Endothelial cell of umbilical vein (primary cell): Measurements from ENCODE around the gene CHST3. TPM values are rescaled to one million over a fixed set of nuclear protein-coding genes. Genes with fewer than 3 reads are reported as not detected.

Experiments used
- BruUV-seq: library from RNA; stranded (reverse); fragments of 400-500 nt; replicated peaks from 2 replicates; lab custom pipeline; 2021; lab: Mats Ljungman, UMichigan
- CTCF ChIA-PET: fragments of 300-600, 350-600 bp; sonication (Branson Sonifier 250); formaldehyde crosslinking; loops from one replicate; lab custom pipeline; 2021; ENCODE audit warnings: antibody characterized with exemption, inconsistent platforms; lab: Charles Lee
- POLR2A ChIA-PET: fragments of 300-600, 350-600 bp; sonication (Branson Sonifier 250); formaldehyde crosslinking; loops from one replicate; lab custom pipeline; 2021; ENCODE audit warnings: antibody characterized with exemption, inconsistent platforms; lab: Charles Lee
- DNase-seq: peaks from one replicate; pipeline ENCODE4 v3.0.0-alpha.2; 2011; ENCODE audit warnings: low read depth, low spot score
- FAIRE-seq: peaks from 2 replicates; lab custom pipeline; 2011; peaks lifted over from hg19 to GRCh38; lab: Jason Lieb, UNC
- H2AFZ ChIP-seq: 2 replicates; pipeline ENCODE4 v1.6.0; 2012; ENCODE audit warnings: low read depth, low read length, control low read depth, inconsistent platforms
- H3K27ac ChIP-seq: 2 replicates; pipeline ENCODE4 v1.5.1; 2011; ENCODE audit warnings: low read depth, mild to moderate bottlenecking, control low read depth, low read length, moderate library complexity; ENCODE audit not compliant: insufficient read depth
- H3K27me3 ChIP-seq, 2 experiments: 2 replicates each; pipeline versions ENCODE4 v1.6.0 to v1.6.1; 2011; ENCODE audit warnings: low read length in 2 of 2, mixed read lengths in 1 of 2; ENCODE audit not compliant: control insufficient read depth in 2 of 2, insufficient read depth in 2 of 2
- H3K36me3 ChIP-seq, 2 experiments: 2 replicates in 1 of 2; 3 replicates in 1 of 2; pipeline ENCODE4 v1.5.1; 2011; ENCODE audit warnings: low read length in 2 of 2, mild to moderate bottlenecking in 1 of 2, moderate library complexity in 1 of 2; ENCODE audit not compliant: control insufficient read depth in 2 of 2, insufficient read depth in 2 of 2; ENCODE audit errors: extremely low read depth in 1 of 2
- H3K4me1 ChIP-seq: 3 replicates; pipeline ENCODE4 v1.5.1; 2011; ENCODE audit warnings: mild to moderate bottlenecking, low read length; ENCODE audit not compliant: control insufficient read depth, insufficient read depth; ENCODE audit errors: extremely low read depth
- H3K4me2 ChIP-seq: 2 replicates; pipeline ENCODE4 v1.6.1; 2011; ENCODE audit warnings: low read length, control low read depth, mixed read lengths; ENCODE audit not compliant: insufficient read depth
- H3K4me3 ChIP-seq, 3 experiments: fragments of 200-600 bp in 1 of 3; sonication (generic), shearing (Covaris generic) in 1 of 3; replicated peaks in 1 of 3; 2 replicates each; pipeline ENCODE4 v1.5.1; 2011 to 2016; ENCODE audit warnings: control low read depth in 3 of 3, low read length in 3 of 3, mild to moderate bottlenecking in 2 of 3, inconsistent platforms in 1 of 3, low read depth in 1 of 3, moderate library complexity in 1 of 3; ENCODE audit not compliant: insufficient read depth in 1 of 3
- H3K79me2 ChIP-seq: 2 replicates; pipeline ENCODE4 v1.6.0; 2012; ENCODE audit warnings: low read length, inconsistent platforms; ENCODE audit not compliant: control insufficient read depth, insufficient read depth
- H3K9ac ChIP-seq: replicated peaks from 2 replicates; pipeline ENCODE3; 2011; ENCODE audit warnings: low read length, control low read depth; ENCODE audit not compliant: insufficient read depth; ENCODE audit errors: extremely low read depth
- H3K9me1 ChIP-seq: replicated peaks from 3 replicates; pipeline ENCODE4 v1.6.0; 2011; ENCODE audit warnings: mild to moderate bottlenecking, low read length; ENCODE audit not compliant: control insufficient read depth, insufficient read depth; ENCODE audit errors: extremely low read depth
- H3K9me3 ChIP-seq: replicated peaks from 2 replicates; pipeline ENCODE4 v1.5.1; 2012; ENCODE audit warnings: low read length, inconsistent platforms; ENCODE audit not compliant: control insufficient read depth, insufficient read depth
- H4K20me1 ChIP-seq: replicated peaks from 2 replicates; pipeline ENCODE3; 2011; ENCODE audit warnings: mild to moderate bottlenecking, low read length; ENCODE audit not compliant: control insufficient read depth, insufficient read depth; ENCODE audit errors: extremely low read depth
- CTCF ChIP-seq, 2 donors: IDR thresholded peaks; 1 replicate in 1 of 2; 2 replicates in 1 of 2; pipeline ENCODE4 v1.5.1; 2011; ENCODE audit warnings: low read length in 2 of 2, mild to moderate bottlenecking in 2 of 2, moderate library complexity in 2 of 2, control low read depth in 1 of 2, inconsistent platforms in 1 of 2, low read depth in 1 of 2; ENCODE audit not compliant: insufficient read depth in 1 of 2; ENCODE audit errors: extremely low read depth in 1 of 2
- EZH2 ChIP-seq: IDR thresholded peaks from 2 replicates; pipeline ENCODE4 v1.6.1; 2012; ENCODE audit warnings: borderline replicate concordance, low read depth, mild to moderate bottlenecking, moderate library complexity, low read length, inconsistent platforms; ENCODE audit not compliant: severe bottlenecking
- FOS ChIP-seq: IDR thresholded peaks from 2 replicates; pipeline ENCODE4 v1.6.1; 2011; ENCODE audit warnings: mild to moderate bottlenecking, low read length, moderate library complexity, borderline replicate concordance; ENCODE audit not compliant: insufficient read depth
- GATA2 ChIP-seq: IDR thresholded peaks from 2 replicates; pipeline ENCODE4 v1.7.0; 2011; ENCODE audit warnings: low read depth, mild to moderate bottlenecking, moderate library complexity, mixed read lengths, low read length; ENCODE audit not compliant: insufficient read length, insufficient read depth
- JUN ChIP-seq: IDR thresholded peaks from 2 replicates; pipeline ENCODE4 v1.6.1; 2011; ENCODE audit warnings: borderline replicate concordance, low read depth; ENCODE audit not compliant: insufficient read length, insufficient read depth
- MAX ChIP-seq: IDR thresholded peaks from 2 replicates; pipeline ENCODE4 v1.6.1; 2011; ENCODE audit not compliant: insufficient read depth, insufficient read length
- MYC ChIP-seq: IDR thresholded peaks from one replicate; pipeline ENCODE4 v1.6.1; 2011; ENCODE audit warnings: mild to moderate bottlenecking, low read depth, low read length
- POLR2A ChIP-seq: IDR thresholded peaks from 2 replicates; pipeline ENCODE4 v1.6.1; 2012; ENCODE audit warnings: low read depth, mild to moderate bottlenecking, control low read depth, low read length
- POLR2AphosphoS5 ChIP-seq: IDR thresholded peaks from 2 replicates; pipeline ENCODE4 v1.6.1; 2012; ENCODE audit warnings: low read depth, mild to moderate bottlenecking, control low read depth, low read length, moderate library complexity; ENCODE audit not compliant: insufficient read depth
- dilution Hi-C: fragments of 300-500 bp; cut with MboI; formaldehyde crosslinking; loops from one replicate; pipeline ENCODE4 v1.15.0; 2019; ENCODE audit warnings: low sequenced_read_pairs; ENCODE audit not compliant: extremely low pct_ligation_motif_present
- intact Hi-C: fragments of 100-400 bp; cut with micrococcal nuclease; formaldehyde crosslinking; loops from one replicate; pipeline ENCODE4 v1.10.0; 2022
- polyA plus RNA-seq, 4 experiments: library from polyadenylated mRNA; depleted of rRNA in 3 of 4; stranded (reverse) in 3 of 4; unstranded in 1 of 4; fragments of >200 nt; gene quantifications; 2 replicates each; pipeline versions ENCODE4 v1.2.1 to v1.2.3, GENCODE V29; 2011 to 2012; ENCODE audit warnings: missing spikeins in 1 of 4
- total RNA-seq: library from RNA; stranded (reverse); gene quantifications from 2 replicates; pipeline ENCODE4 v1.2.3, GENCODE V29; 2021

CHST3 gene
- total and polyA plus RNA-seq, 2 donors (not counting 3 experiments of a cell fraction or from before 2014, with no cell fraction given), result 5.5 to 11.5 TPM

GRCh38 chr10:71965623-71966022 is 1.4 kb downstream of the CHST3 start:
- no peaks in the 10 kb centered on the region for H3K27me3 ChIP-seq
- H3K9me3 ChIP-seq, result no peaks in the 10 kb centered on the region
- H2AFZ ChIP-seq, result peak overlapping the region; percentile 2
- H4K20me1 ChIP-seq, result no peaks in the 10 kb centered on the region
- peak overlapping the region; percentile 76 for H3K4me2 ChIP-seq
- no peaks in the 10 kb centered on the region for H3K9me1 ChIP-seq
- intact Hi-C loops (no loop called here), dilution Hi-C loops (no loop called here)
- peak overlapping the region in 2 of 3 experiments; percentile 55 to 57 for H3K4me3 ChIP-seq
- H3K27ac ChIP-seq, result peak overlapping the region; percentile 60
- no peak for FAIRE-seq
- H3K36me3 ChIP-seq, result no peaks in the 10 kb centered on the region
- no peak for TF ChIP-seq POLR2A
- TF ChIP-seq MYC, result no peak
- no peak for TF ChIP-seq JUN
- no peak for TF ChIP-seq EZH2
- no peak for TF ChIP-seq POLR2AphosphoS5
- TF ChIP-seq CTCF (IDR thresholded peaks at IDR 0.05; ENCODE audit: extremely low read depth in 1 of 2, insufficient read depth in 1 of 2, low read depth in 1 of 2, low read length in 2 of 2), result no peak
- TF ChIP-seq GATA2, result no peak
- TF ChIP-seq FOS, result no peak
- no peak for TF ChIP-seq MAX
- peaks cover 18% of the 10 kb centered on the region for H3K4me1 ChIP-seq
- peak overlapping the region; percentile 79 for H3K9ac ChIP-seq
- peaks cover 27% of the 10 kb centered on the region for H3K79me2 ChIP-seq
- POLR2A ChIA-PET, result interaction anchor here (0.7 kb wide), 1 partner anchor 83 kb away, joined by 3 read pairs; no protein-coding TSS in a partner anchor
- no TSS peak for BruUV-seq
- DNase-seq, result no peak
- CTCF ChIA-PET, result interaction anchor here (1.3 to 1.6 kb wide), 3 partner anchors 14 to 104 kb away, joined by 3 to 7 read pairs (median 5); no protein-coding TSS in a partner anchor
